ENCODE data around the gene ERAS. TPM values are rescaled to one million over a fixed set of nuclear protein-coding genes. Genes with fewer than 3 reads are reported as not detected.

The ERAS gene
- total RNA-seq, 2 donors from 2014 or later = 0.32 TPM; not detected in 1

DNA sequence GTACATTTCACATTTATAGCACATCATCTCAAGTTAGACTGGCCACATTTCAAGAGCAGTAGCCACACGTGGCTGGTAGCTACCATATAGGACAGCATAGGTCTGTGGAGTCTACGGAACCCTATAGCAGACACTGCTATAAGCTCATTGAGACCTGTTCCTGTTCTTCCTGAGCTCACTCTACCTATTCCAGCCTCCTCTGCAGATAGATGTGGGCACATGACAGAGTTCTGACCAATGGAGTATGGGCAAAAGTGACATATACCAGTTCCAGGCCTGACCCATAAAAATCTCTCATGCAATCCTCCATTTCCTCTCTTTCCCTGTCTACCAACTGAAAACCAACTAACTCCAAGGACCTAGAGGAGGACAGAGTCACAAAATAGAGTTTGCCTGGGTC is 28.0 kb upstream of the ERAS start:
- TF ChIP-seq, protein P1, sequence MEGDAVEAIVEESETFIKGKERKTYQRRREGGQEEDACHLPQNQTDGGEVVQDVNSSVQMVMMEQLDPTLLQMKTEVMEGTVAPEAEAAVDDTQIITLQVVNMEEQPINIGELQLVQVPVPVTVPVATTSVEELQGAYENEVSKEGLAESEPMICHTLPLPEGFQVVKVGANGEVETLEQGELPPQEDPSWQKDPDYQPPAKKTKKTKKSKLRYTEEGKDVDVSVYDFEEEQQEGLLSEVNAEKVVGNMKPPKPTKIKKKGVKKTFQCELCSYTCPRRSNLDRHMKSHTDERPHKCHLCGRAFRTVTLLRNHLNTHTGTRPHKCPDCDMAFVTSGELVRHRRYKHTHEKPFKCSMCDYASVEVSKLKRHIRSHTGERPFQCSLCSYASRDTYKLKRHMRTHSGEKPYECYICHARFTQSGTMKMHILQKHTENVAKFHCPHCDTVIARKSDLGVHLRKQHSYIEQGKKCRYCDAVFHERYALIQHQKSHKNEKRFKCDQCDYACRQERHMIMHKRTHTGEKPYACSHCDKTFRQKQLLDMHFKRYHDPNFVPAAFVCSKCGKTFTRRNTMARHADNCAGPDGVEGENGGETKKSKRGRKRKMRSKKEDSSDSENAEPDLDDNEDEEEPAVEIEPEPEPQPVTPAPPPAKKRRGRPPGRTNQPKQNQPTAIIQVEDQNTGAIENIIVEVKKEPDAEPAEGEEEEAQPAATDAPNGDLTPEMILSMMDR (IDR thresholded peaks at IDR 0.05) = no peak
- no peak for DNase-seq
- H3K27me3 ChIP-seq = no peaks in the 10 kb centered on the region
- no peaks in the 10 kb centered on the region for H3K36me3 ChIP-seq
- intact Hi-C loops (cut with DNase I) = no loop called here
- H3K4me1 ChIP-seq = no peaks in the 10 kb centered on the region
- H3K9me3 ChIP-seq = no peaks in the 10 kb centered on the region
- no peak overlapping the region for H3K9ac ChIP-seq (ENCODE audit: low read depth in 2 of 2, low read length in 2 of 2)
- no peak overlapping the region for H3K27ac ChIP-seq
- H3K4me3 ChIP-seq = no peak overlapping the region

GRCh38 chrX:48800574-48801279 is 25.6 kb upstream of the ERAS start:
- H3K36me3 ChIP-seq = no peaks in the 10 kb centered on the region
- no peaks in the 10 kb centered on the region for H3K27me3 ChIP-seq
- H3K4me1 ChIP-seq = no peaks in the 10 kb centered on the region
- no peaks in the 10 kb centered on the region for H3K9me3 ChIP-seq
- H3K27ac ChIP-seq = peak overlapping the region; percentile 78
- TF ChIP-seq, protein P1 (IDR thresholded peaks at IDR 0.05) = no peak
- intact Hi-C loops (cut with DNase I) = no loop called here
- H3K9ac ChIP-seq (ENCODE audit: low read depth in 2 of 2, low read length in 2 of 2) = peak overlapping the region; percentile 66 to 73
- DNase-seq = no peak
- H3K4me3 ChIP-seq = peak overlapping the region; percentile 33

- Histone ChIP-seq H3K4me3 (peak within 1 kb of the TSS; percentile 36), H3K4me1 (no peaks in the 10 kb centered on the region), H3K9ac (ENCODE audit: low read depth in 2 of 2, low read length in 2 of 2) (peak within 1 kb of the TSS; percentile 75 to 87), H3K27me3 (no peaks in the 10 kb centered on the region), H3K27ac (peak within 1 kb of the TSS; percentile 88), H3K36me3 (no peaks in the 10 kb centered on the region), H3K9me3 (no peaks in the 10 kb centered on the region)
- intact Hi-C loops (cut with DNase I) = no loop called here
- TF ChIP-seq, protein P1 (IDR thresholded peaks at IDR 0.05) = no peak
- peak; percentile 94 for DNase-seq
Measured at GRCh38 chrX:48801280-48802088, 24.8 kb upstream of the ERAS start, which contains the start of gene HDAC6. Gene HDAC6, plus strand, starts transcription at chrX:48802067. Its CDS starts 626 bp downstream, at chrX:48802693.

GRCh38 chrX:48802089-48802904 is 24.0 kb upstream of the ERAS start:
- Histone ChIP-seq H3K36me3 (no peaks in the 10 kb centered on the region), H3K4me3 (peak overlapping the region; percentile 36), H3K9me3 (no peaks in the 10 kb centered on the region), H3K27me3 (no peaks in the 10 kb centered on the region), H3K9ac (ENCODE audit: low read depth in 2 of 2, low read length in 2 of 2) (peak overlapping the region; percentile 75 to 87), H3K27ac (peak overlapping the region; percentile 88), H3K4me1 (no peaks in the 10 kb centered on the region)
- TF ChIP-seq, protein P1 (IDR thresholded peaks at IDR 0.05) = no peak
- peak; percentile 89 for DNase-seq
- intact Hi-C loops (cut with DNase I) = no loop called here

DNA sequence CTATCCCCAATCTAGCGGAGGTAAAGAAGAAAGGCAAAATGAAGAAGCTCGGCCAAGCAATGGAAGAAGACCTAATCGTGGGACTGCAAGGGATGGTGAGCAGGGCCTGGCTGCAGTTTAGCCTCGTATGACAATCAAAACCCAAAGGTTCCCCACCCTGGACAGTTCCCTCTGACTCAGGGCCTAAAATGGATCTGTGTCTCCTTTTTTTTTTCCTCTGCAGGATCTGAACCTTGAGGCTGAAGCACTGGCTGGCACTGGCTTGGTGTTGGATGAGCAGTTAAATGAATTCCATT is 23.5 kb upstream of the ERAS start:
- TF ChIP-seq, protein P1 (IDR thresholded peaks at IDR 0.05) = no peak
- no peaks in the 10 kb centered on the region for H3K9me3 ChIP-seq
- intact Hi-C loops (cut with DNase I) = no loop called here
- no peaks in the 10 kb centered on the region for H3K4me1 ChIP-seq
- no peaks in the 10 kb centered on the region for H3K27me3 ChIP-seq
- DNase-seq = no peak
- H3K4me3 ChIP-seq = peak overlapping the region; percentile 36
- no peaks in the 10 kb centered on the region for H3K36me3 ChIP-seq
- H3K27ac ChIP-seq = peak overlapping the region; percentile 88
- peak overlapping the region; percentile 68 to 75 for H3K9ac ChIP-seq (ENCODE audit: low read depth in 2 of 2, low read length in 2 of 2)

Data from colonic mucosa (tissue), 4 donors.